ENCODE results near the gene HYDIN.
"Not testable (repeated sequence)": the region's sequence is repeated elsewhere in the genome, so short reads cannot be mapped to it uniquely, and the experiment has no call there.

Gene HYDIN

GRCh38 chr16:71027511-71027910 is 203.0 kb downstream of the HYDIN start:
- H3K27me3 ChIP-seq; H3K9me3 ChIP-seq; H3K36me3 ChIP-seq; H3K4me1 ChIP-seq (ENCODE audit: control insufficient read depth in 1 of 2, insufficient read depth in 1 of 2, low read depth in 1 of 2, low read length in 1 of 2); H3K4me3 ChIP-seq (ENCODE audit: low read depth in 1 of 2, low read length in 1 of 2); H3K27ac ChIP-seq: not testable (repeated sequence)

DNA sequence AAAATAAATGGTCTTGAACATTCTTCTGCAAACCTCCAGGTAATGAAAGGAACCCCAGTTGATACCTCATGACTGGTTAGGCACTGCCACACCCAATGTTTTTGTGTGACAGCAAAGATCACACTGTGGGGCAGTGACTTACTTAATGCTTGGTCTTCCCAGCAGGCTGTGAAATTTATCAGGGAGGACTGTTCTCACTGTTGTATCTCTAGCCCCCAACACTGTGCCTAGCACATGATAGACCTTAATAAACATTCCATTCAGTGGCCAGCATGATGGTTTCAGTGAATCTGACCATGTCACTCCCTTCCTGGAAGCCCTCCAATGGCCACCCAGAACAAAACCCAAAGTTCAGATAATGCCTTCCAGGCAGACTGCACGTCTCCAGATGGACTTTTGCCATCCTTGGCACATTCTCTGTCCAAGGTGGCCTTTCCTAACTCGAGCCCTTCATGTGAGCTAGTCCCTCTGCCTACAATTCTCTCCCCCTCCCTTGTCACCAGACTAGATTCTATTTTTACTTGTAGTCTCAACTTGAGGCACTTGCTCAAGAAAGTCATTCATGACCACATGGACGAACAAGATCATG is 206.6 kb downstream of the HYDIN start:
- not testable (repeated sequence) for H3K4me1 ChIP-seq (ENCODE audit: control insufficient read depth in 1 of 2, insufficient read depth in 1 of 2, low read depth in 1 of 2, low read length in 1 of 2); H3K36me3 ChIP-seq; H3K27ac ChIP-seq; H3K27me3 ChIP-seq; H3K4me3 ChIP-seq (ENCODE audit: low read depth in 1 of 2, low read length in 1 of 2); H3K9me3 ChIP-seq

GRCh38 chr16:71021961-71022537 is 208.5 kb downstream of the HYDIN start:
- H3K27ac ChIP-seq; H3K4me3 ChIP-seq (ENCODE audit: low read depth in 1 of 2, low read length in 1 of 2); H3K4me1 ChIP-seq (ENCODE audit: control insufficient read depth in 1 of 2, insufficient read depth in 1 of 2, low read depth in 1 of 2, low read length in 1 of 2); H3K9me3 ChIP-seq; H3K36me3 ChIP-seq; H3K27me3 ChIP-seq: not testable (repeated sequence)

- not testable (repeated sequence) for H3K4me3 ChIP-seq (ENCODE audit: low read depth in 1 of 2, low read length in 1 of 2); H3K4me1 ChIP-seq (ENCODE audit: control insufficient read depth in 1 of 2, insufficient read depth in 1 of 2, low read depth in 1 of 2, low read length in 1 of 2); H3K9me3 ChIP-seq; H3K27me3 ChIP-seq; H3K36me3 ChIP-seq; H3K27ac ChIP-seq
Observed at GRCh38 chr16:71019067-71019682, 211.3 kb downstream of the HYDIN start.

DNA sequence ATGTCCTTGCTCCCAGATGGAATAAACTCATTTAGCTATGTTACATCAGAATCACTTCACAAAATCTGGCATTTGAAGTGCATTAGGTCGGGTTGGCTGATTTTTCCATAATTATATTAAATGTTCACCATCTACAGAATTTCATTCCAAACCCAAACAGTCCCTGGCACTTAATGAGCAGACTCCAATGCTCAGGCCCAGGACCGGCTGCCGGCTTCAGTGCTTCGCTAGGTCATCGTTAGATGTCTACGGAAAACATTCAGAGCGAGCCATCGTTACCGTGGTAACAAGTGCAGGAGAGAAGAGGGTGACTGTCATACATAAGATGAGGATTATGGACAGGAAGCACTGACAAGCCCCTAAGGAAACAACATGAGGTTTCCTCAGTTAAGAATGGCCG is 215.1 kb downstream of the HYDIN start:
- H3K36me3 ChIP-seq; H3K27me3 ChIP-seq; H3K4me3 ChIP-seq (ENCODE audit: low read depth in 1 of 2, low read length in 1 of 2); H3K27ac ChIP-seq; H3K9me3 ChIP-seq; H3K4me1 ChIP-seq (ENCODE audit: control insufficient read depth in 1 of 2, insufficient read depth in 1 of 2, low read depth in 1 of 2, low read length in 1 of 2): not testable (repeated sequence)

DNA sequence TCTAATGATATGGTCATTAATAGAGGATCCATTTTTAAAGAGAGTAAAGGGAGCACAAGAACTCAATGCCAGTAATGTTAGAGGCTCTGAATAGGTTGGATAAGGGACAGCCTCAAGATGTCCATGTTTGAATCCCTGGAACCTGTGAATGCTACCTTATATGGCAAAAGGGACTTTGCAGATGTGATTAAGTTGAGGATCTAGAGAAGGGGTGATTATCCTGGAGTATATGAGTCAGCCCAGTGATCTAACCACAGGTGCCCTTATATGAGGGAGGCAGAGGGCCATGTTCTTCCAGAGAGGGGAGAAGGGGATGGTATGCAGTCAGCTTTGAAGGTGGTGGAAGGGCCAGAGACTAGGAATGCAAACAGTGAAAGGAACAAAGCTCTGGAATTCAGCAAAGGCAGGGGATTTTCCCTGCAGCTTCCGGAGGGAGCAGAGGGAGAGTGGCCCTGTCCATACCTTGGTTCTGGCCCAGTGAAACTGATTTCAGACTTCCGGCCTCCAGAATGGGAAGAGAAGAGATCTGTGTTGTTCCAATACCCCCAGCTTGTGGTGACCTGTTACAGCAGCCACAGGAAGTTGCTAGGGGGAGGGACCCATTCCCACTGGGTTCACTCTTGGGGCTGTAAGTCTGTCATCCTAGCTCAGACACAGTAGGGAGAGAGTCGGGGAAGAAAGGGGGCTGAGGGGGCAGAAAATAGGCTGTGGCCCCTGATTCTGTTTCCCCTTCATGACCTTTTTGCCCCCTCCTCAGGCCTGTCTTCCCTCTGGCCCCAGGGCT is 220.9 kb downstream of the HYDIN start:
- H3K4me1 ChIP-seq (ENCODE audit: control insufficient read depth in 1 of 2, insufficient read depth in 1 of 2, low read depth in 1 of 2, low read length in 1 of 2); H3K36me3 ChIP-seq; H3K27ac ChIP-seq; H3K4me3 ChIP-seq (ENCODE audit: low read depth in 1 of 2, low read length in 1 of 2); H3K27me3 ChIP-seq; H3K9me3 ChIP-seq: not testable (repeated sequence)

- H3K4me1 ChIP-seq (ENCODE audit: control insufficient read depth in 1 of 2, insufficient read depth in 1 of 2, low read depth in 1 of 2, low read length in 1 of 2); H3K27me3 ChIP-seq; H3K4me3 ChIP-seq (ENCODE audit: low read depth in 1 of 2, low read length in 1 of 2); H3K9me3 ChIP-seq; H3K36me3 ChIP-seq; H3K27ac ChIP-seq: not testable (repeated sequence)
Observed at GRCh38 chr16:71006516-71006915, 224.0 kb downstream of the HYDIN start.

- H3K27ac ChIP-seq; H3K4me3 ChIP-seq (ENCODE audit: low read depth in 1 of 2, low read length in 1 of 2); H3K36me3 ChIP-seq; H3K27me3 ChIP-seq; H3K4me1 ChIP-seq (ENCODE audit: control insufficient read depth in 1 of 2, insufficient read depth in 1 of 2, low read depth in 1 of 2, low read length in 1 of 2); H3K9me3 ChIP-seq: not testable (repeated sequence)
Observed at GRCh38 chr16:70999735-71000134, 230.8 kb downstream of the HYDIN start.

GRCh38 chr16:70995799-70996198 is 234.7 kb downstream of the HYDIN start:
- not testable (repeated sequence) for H3K4me1 ChIP-seq (ENCODE audit: control insufficient read depth in 1 of 2, insufficient read depth in 1 of 2, low read depth in 1 of 2, low read length in 1 of 2); H3K27me3 ChIP-seq; H3K27ac ChIP-seq; H3K9me3 ChIP-seq; H3K36me3 ChIP-seq; H3K4me3 ChIP-seq (ENCODE audit: low read depth in 1 of 2, low read length in 1 of 2)

GRCh38 chr16:70992511-70992910 is 238.0 kb downstream of the HYDIN start:
- H3K27ac ChIP-seq; H3K9me3 ChIP-seq; H3K27me3 ChIP-seq; H3K36me3 ChIP-seq; H3K4me3 ChIP-seq (ENCODE audit: low read depth in 1 of 2, low read length in 1 of 2); H3K4me1 ChIP-seq (ENCODE audit: control insufficient read depth in 1 of 2, insufficient read depth in 1 of 2, low read depth in 1 of 2, low read length in 1 of 2): not testable (repeated sequence)

GRCh38 chr16:70987019-70987715 is 243.4 kb downstream of the HYDIN start:
- H3K36me3 ChIP-seq; H3K9me3 ChIP-seq; H3K27me3 ChIP-seq; H3K4me3 ChIP-seq (ENCODE audit: low read depth in 1 of 2, low read length in 1 of 2); H3K27ac ChIP-seq; H3K4me1 ChIP-seq (ENCODE audit: control insufficient read depth in 1 of 2, insufficient read depth in 1 of 2, low read depth in 1 of 2, low read length in 1 of 2): not testable (repeated sequence)

GRCh38 chr16:70984675-70985074 is 245.8 kb downstream of the HYDIN start:
- H3K27me3 ChIP-seq; H3K4me3 ChIP-seq (ENCODE audit: low read depth in 1 of 2, low read length in 1 of 2); H3K4me1 ChIP-seq (ENCODE audit: control insufficient read depth in 1 of 2, insufficient read depth in 1 of 2, low read depth in 1 of 2, low read length in 1 of 2); H3K9me3 ChIP-seq; H3K27ac ChIP-seq; H3K36me3 ChIP-seq: not testable (repeated sequence)

GRCh38 chr16:70968332-70968731 is 262.2 kb downstream of the HYDIN start:
- not testable (repeated sequence) for H3K27me3 ChIP-seq; H3K36me3 ChIP-seq; H3K4me3 ChIP-seq (ENCODE audit: low read depth in 1 of 2, low read length in 1 of 2); H3K4me1 ChIP-seq (ENCODE audit: control insufficient read depth in 1 of 2, insufficient read depth in 1 of 2, low read depth in 1 of 2, low read length in 1 of 2); H3K27ac ChIP-seq; H3K9me3 ChIP-seq
